SH-SY5Y (cell line): ENCODE results near the gene CLSTN2.

ENCODE experiments used
- GATA2 ChIP-seq: IDR thresholded peaks from 2 replicates; pipeline ENCODE4 v1.6.1; 2011; ENCODE audit warnings: mild to moderate bottlenecking, low read depth, low read length
- GATA3 ChIP-seq: IDR thresholded peaks from 2 replicates; pipeline ENCODE4 v1.6.1; 2011; ENCODE audit warnings: low read depth, mild to moderate bottlenecking, low read length, moderate library complexity

- TF ChIP-seq GATA2: no peak
- TF ChIP-seq GATA3: no peak
These were observed 645.8 kb downstream of the CLSTN2 start for GRCh38 chr3:140580746-140581145.
